ENCODE data around the gene PAMR1. TPM values are rescaled to one million over a fixed set of nuclear protein-coding genes. Genes with fewer than 3 reads are reported as not detected.

PAMR1 gene
- total and polyA plus RNA-seq, 2 donors (not counting 3 experiments of a cell fraction or from before 2014, with no cell fraction given) = not detected

DNA sequence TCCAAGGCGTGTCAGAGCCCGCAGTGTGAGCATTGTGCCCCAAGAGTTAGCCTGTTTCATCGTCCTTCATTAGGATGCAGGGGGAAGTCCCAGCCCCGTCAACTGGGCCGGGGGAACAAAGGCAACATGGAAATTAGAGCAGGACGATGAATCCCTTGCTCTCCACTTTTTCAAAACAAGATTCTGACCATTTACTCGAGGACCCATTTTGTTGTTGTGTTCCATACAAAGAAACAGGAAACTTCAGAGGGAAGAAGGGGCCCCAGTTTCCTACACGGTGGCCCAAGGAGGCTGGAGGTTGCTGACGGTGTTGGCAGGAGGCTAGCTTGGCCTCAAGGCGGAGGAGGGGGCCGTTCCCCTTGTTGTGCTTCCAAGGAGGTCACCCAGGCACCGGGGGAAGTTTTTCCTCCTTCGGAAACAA, 62.1 kb downstream of the PAMR1 start:
- no peak for FAIRE-seq
- dilution Hi-C loops (cut with MboI; ENCODE audit: extremely low pct_ligation_motif_present, low sequenced_read_pairs) = no loop called here

More for the DNA sequence above, 62.1 kb downstream of the PAMR1 start:
- Histone ChIP-seq H3K9ac (replicated peaks; ENCODE audit: extremely low read depth, insufficient read depth, low read length) (no peak overlapping the region), H3K36me3 (ENCODE audit: control insufficient read depth in 2 of 2, extremely low read depth in 1 of 2, insufficient read depth in 2 of 2, low read length in 2 of 2) (no peaks in the 10 kb centered on the region), H4K20me1 (replicated peaks; ENCODE audit: control insufficient read depth, extremely low read depth, insufficient read depth, low read length) (no peaks in the 10 kb centered on the region), H3K9me3 (replicated peaks; ENCODE audit: control insufficient read depth, insufficient read depth, low read length) (no peaks in the 10 kb centered on the region), H3K4me1 (ENCODE audit: control insufficient read depth, extremely low read depth, insufficient read depth, low read length) (no peaks in the 10 kb centered on the region), H3K9me1 (replicated peaks; ENCODE audit: control insufficient read depth, extremely low read depth, insufficient read depth, low read length) (no peaks in the 10 kb centered on the region), H3K27me3 (ENCODE audit: control insufficient read depth in 2 of 2, insufficient read depth in 2 of 2, low read length in 2 of 2) (peaks cover 0 to 4% of the 10 kb centered on the region in 2 experiments), H3K79me2 (ENCODE audit: control insufficient read depth, insufficient read depth, low read length) (no peaks in the 10 kb centered on the region), H2AFZ (ENCODE audit: low read depth, low read length) (no peak overlapping the region), H3K27ac (ENCODE audit: insufficient read depth, low read depth, low read length) (no peak overlapping the region), H3K4me3 (replicated peaks in 1 of 3; ENCODE audit: insufficient read depth in 1 of 3, low read depth in 1 of 3, low read length in 3 of 3) (no peak overlapping the region), H3K4me2 (ENCODE audit: insufficient read depth, low read length) (no peak overlapping the region)
- no peak for DNase-seq (ENCODE audit: low read depth, low spot score)
- BruUV-seq (replicated peaks) = no TSS peak
- ChIA-PET CTCF (no interaction called here), POLR2A (no interaction called here)
- intact Hi-C loops (cut with micrococcal nuclease) = no loop called here
- no peak for TF ChIP-seq MYC (IDR thresholded peaks at IDR 0.05; ENCODE audit: low read depth, low read length)
- no peak for TF ChIP-seq MAX (IDR thresholded peaks at IDR 0.05; ENCODE audit: insufficient read depth, insufficient read length)
- no peak for TF ChIP-seq FOS (IDR thresholded peaks at IDR 0.05; ENCODE audit: borderline replicate concordance, insufficient read depth, low read length)
- TF ChIP-seq POLR2A (IDR thresholded peaks at IDR 0.05; ENCODE audit: low read depth, low read length) = no peak
- TF ChIP-seq, protein P1, sequence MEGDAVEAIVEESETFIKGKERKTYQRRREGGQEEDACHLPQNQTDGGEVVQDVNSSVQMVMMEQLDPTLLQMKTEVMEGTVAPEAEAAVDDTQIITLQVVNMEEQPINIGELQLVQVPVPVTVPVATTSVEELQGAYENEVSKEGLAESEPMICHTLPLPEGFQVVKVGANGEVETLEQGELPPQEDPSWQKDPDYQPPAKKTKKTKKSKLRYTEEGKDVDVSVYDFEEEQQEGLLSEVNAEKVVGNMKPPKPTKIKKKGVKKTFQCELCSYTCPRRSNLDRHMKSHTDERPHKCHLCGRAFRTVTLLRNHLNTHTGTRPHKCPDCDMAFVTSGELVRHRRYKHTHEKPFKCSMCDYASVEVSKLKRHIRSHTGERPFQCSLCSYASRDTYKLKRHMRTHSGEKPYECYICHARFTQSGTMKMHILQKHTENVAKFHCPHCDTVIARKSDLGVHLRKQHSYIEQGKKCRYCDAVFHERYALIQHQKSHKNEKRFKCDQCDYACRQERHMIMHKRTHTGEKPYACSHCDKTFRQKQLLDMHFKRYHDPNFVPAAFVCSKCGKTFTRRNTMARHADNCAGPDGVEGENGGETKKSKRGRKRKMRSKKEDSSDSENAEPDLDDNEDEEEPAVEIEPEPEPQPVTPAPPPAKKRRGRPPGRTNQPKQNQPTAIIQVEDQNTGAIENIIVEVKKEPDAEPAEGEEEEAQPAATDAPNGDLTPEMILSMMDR (IDR thresholded peaks at IDR 0.05; ENCODE audit: extremely low read depth in 1 of 2, insufficient read depth in 1 of 2, low read depth in 1 of 2, low read length in 2 of 2) = no peak
- no peak for TF ChIP-seq JUN (IDR thresholded peaks at IDR 0.05; ENCODE audit: borderline replicate concordance, insufficient read depth, insufficient read length, low read depth)
- TF ChIP-seq POLR2AphosphoS5 (IDR thresholded peaks at IDR 0.05; ENCODE audit: insufficient read depth, low read depth, low read length) = no peak
- no peak for TF ChIP-seq GATA2 (IDR thresholded peaks at IDR 0.05; ENCODE audit: insufficient read depth, insufficient read length, low read depth, low read length)
- TF ChIP-seq EZH2 (IDR thresholded peaks at IDR 0.05; ENCODE audit: borderline replicate concordance, low read depth, low read length, severe bottlenecking) = no peak
